GM12878 (cell line): ENCODE results near the gene CIRBP. TPM values are rescaled to one million over a fixed set of nuclear protein-coding genes. Genes with fewer than 3 reads are reported as not detected.
A peak's percentile ranks its signal among the peaks of the same experiment; 100 is the strongest.

Experiments
- KLF5 ChIP-seq: fragments of 450-650 bp; IDR thresholded peaks from 2 replicates; pipeline ENCODE4 v1.6.1; 2014; ENCODE audit warnings: mild to moderate bottlenecking; ENCODE audit not compliant: partially characterized antibody
- POLR2AphosphoS2 ChIP-seq: IDR thresholded peaks from 2 replicates; pipeline ENCODE4 v1.6.1; 2011; ENCODE audit warnings: low read depth, mild to moderate bottlenecking, low read length, improper control_type of control experiment, moderate library complexity
- SMARCA5 ChIP-seq: fragments of 450-650 bp; IDR thresholded peaks from 2 replicates; pipeline ENCODE4 v1.6.1; 2017; ENCODE audit warnings: mild to moderate bottlenecking
- SPI1 ChIP-seq: IDR thresholded peaks from 2 replicates; pipeline ENCODE4 v1.6.1; 2011; ENCODE audit warnings: low read depth, mild to moderate bottlenecking, low read length, moderate library complexity, borderline replicate concordance; ENCODE audit not compliant: insufficient read depth
- polyA plus RNA-seq, 11 experiments: library from polyadenylated mRNA; depleted of rRNA in 4 of 11; unstranded in 6 of 11; stranded (reverse) in 5 of 11; fragments of >200 nt; fragmentation: Nextera tagmentation in 4 of 11; fragmentation: Illumina TruSeq in 1 of 11; extraction: Ambion mirVana in 4 of 11; extraction: Trizol in 1 of 11; gene quantifications; 1 replicate in 1 of 11; 2 replicates in 10 of 11; pipeline versions ENCODE4 v1.2.1 to v1.2.3, GENCODE V29; 2011 to 2016; ENCODE audit warnings: inconsistent platforms in 2 of 11, missing spikeins in 2 of 11, low read depth in 1 of 11
- total RNA-seq, 4 experiments: library from RNA; depleted of rRNA in 3 of 4; stranded (reverse); fragments of >200 nt in 3 of 4; fragmentation: Illumina TruSeq in 1 of 4; extraction: Trizol in 1 of 4; gene quantifications; 2 replicates each; pipeline versions ENCODE4 v1.2.1 to v1.2.3, GENCODE V29; 2013 to 2021
- TF ChIP-seq, protein P1 (sequence below): fragments of 450-650 bp; formaldehyde crosslinking; IDR thresholded peaks from 2 replicates; pipeline ENCODE4 v1.4.0; 2020; ENCODE audit warnings: mild to moderate bottlenecking, moderate library complexity
- TF ChIP-seq, protein P2 (sequence below): IDR thresholded peaks from 2 replicates; pipeline ENCODE4 v1.6.1; 2012; ENCODE audit warnings: low read depth, low read length, improper control_type of control experiment

CIRBP gene
- total and polyA plus RNA-seq, 10 of the 15 experiments (the other 5 are each of a cell fraction or from before 2014, with no cell fraction given), result 27.6 to 335 (median 229) TPM

DNA sequence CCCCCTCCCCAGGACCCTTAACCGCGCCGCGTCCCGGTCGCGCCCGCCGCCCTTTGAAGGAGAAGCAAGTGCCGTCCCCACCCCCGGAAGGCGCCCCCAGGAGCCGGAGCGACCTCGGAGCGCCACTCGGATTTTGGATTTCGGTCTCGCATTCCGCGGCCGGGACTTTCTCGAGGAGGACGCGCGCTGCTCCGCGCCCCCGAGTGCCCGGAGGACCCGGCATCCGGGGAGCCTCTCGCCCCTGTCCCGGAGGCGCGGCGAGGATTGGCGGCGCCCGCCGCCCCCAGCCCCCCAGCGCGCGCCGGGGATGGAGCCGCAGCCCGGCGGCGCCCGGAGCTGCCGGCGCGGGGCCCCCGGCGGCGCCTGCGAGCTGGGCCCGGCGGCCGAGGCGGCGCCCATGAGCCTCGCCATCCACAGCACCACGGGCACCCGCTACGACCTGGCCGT is 19.1 kb upstream of the CIRBP start (continued):
- TF ChIP-seq, protein P1, sequence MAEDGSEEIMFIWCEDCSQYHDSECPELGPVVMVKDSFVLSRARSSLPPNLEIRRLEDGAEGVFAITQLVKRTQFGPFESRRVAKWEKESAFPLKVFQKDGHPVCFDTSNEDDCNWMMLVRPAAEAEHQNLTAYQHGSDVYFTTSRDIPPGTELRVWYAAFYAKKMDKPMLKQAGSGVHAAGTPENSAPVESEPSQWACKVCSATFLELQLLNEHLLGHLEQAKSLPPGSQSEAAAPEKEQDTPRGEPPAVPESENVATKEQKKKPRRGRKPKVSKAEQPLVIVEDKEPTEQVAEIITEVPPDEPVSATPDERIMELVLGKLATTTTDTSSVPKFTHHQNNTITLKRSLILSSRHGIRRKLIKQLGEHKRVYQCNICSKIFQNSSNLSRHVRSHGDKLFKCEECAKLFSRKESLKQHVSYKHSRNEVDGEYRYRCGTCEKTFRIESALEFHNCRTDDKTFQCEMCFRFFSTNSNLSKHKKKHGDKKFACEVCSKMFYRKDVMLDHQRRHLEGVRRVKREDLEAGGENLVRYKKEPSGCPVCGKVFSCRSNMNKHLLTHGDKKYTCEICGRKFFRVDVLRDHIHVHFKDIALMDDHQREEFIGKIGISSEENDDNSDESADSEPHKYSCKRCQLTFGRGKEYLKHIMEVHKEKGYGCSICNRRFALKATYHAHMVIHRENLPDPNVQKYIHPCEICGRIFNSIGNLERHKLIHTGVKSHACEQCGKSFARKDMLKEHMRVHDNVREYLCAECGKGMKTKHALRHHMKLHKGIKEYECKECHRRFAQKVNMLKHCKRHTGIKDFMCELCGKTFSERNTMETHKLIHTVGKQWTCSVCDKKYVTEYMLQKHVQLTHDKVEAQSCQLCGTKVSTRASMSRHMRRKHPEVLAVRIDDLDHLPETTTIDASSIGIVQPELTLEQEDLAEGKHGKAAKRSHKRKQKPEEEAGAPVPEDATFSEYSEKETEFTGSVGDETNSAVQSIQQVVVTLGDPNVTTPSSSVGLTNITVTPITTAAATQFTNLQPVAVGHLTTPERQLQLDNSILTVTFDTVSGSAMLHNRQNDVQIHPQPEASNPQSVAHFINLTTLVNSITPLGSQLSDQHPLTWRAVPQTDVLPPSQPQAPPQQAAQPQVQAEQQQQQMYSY, result no peak
- TF ChIP-seq SPI1, result no peak
- TF ChIP-seq KLF5, result no peak
- TF ChIP-seq, protein P2, sequence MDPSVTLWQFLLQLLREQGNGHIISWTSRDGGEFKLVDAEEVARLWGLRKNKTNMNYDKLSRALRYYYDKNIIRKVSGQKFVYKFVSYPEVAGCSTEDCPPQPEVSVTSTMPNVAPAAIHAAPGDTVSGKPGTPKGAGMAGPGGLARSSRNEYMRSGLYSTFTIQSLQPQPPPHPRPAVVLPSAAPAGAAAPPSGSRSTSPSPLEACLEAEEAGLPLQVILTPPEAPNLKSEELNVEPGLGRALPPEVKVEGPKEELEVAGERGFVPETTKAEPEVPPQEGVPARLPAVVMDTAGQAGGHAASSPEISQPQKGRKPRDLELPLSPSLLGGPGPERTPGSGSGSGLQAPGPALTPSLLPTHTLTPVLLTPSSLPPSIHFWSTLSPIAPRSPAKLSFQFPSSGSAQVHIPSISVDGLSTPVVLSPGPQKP, result no peak
- peak; percentile 23; the same call in 1 of the 2 replicates for TF ChIP-seq SMARCA5
- no peak for TF ChIP-seq POLR2AphosphoS2
